Measurements from ENCODE around the gene SECISBP2. TPM values are rescaled to one million over a fixed set of nuclear protein-coding genes. Genes with fewer than 3 reads are reported as not detected.

SECISBP2 gene
- polyA plus RNA-seq, 1 of the 3 experiments (the other 2 are of a cell fraction), result 21.2 TPM

DNA sequence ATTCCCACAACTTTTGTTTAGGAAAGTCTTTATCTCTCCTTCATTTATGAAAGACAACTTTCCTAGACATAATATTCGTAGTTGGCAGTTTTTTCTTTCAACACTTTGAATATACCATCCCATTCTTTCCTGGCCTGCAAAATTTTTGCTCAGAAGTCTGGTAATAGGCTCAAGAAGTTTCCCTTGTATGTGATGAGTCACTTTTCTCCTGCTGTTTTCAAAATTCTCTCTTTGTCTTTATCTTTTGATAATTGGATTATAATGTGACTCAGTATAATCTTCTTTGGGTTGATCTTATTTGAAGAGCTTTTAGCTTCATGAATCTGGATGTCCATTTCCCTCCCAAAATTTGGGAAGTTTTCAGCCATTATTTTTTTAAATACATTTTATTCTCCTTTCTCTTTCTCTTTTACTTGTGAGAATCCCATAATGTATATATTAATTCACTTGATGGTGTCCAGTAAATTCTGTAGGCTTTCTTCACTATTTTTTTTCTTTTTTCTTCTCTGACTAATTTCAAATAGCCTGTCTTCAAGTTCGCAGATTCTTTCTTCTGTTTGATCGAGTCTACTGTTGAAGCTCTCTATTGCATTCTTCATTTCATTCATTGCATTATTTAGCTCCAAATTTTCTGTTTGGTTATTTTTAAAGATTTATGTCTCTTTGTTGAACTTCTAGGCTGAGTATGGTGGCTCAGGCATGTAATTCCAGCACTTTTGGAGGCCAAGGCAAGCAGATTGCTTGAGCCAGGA lies 44.6 kb upstream of the SECISBP2 start:
- H3K27ac ChIP-seq (ENCODE audit: low read depth in 2 of 2, low read length in 1 of 2), result no peak overlapping the region
- H3K79me2 ChIP-seq (ENCODE audit: insufficient read depth), result no peaks in the 10 kb centered on the region
- no peaks in the 10 kb centered on the region for H3K9me2 ChIP-seq
- 41% methylated on average over 3 of the region's 3 CpGs for WGBS (ENCODE audit: low lambda C conversion rate)
- TF ChIP-seq RAD21 (IDR thresholded peaks at IDR 0.05; ENCODE audit: low read length) (no peak), NFIC (IDR thresholded peaks at IDR 0.05; ENCODE audit: borderline replicate concordance) (no peak), SIN3A (IDR thresholded peaks at IDR 0.05; ENCODE audit: borderline replicate concordance, low read depth, low read length) (no peak), CTCF (IDR thresholded peaks at IDR 0.05) (no peak), CHD2 (IDR thresholded peaks at IDR 0.05; ENCODE audit: low read length, partially characterized antibody) (no peak), EZH2phosphoT487 (IDR thresholded peaks at IDR 0.05; ENCODE audit: borderline replicate concordance, low read depth) (no peak), RCOR1 (IDR thresholded peaks at IDR 0.05; ENCODE audit: low read length) (no peak), SMC3 (IDR thresholded peaks at IDR 0.05; ENCODE audit: low read depth, low read length) (no peak), MEF2A (IDR thresholded peaks at IDR 0.05; ENCODE audit: borderline replicate concordance, low read depth) (no peak)
- peaks cover 5% of the 10 kb centered on the region; the same call in 1 of the 2 replicates for H3K9me3 ChIP-seq
- DNase-seq, result no peak
- no peak overlapping the region for H2AFZ ChIP-seq (ENCODE audit: low read depth)
- CTCF ChIA-PET, result interaction anchor here (1.1 kb wide), 1 partner anchor 98 kb away, joined by 3 read pairs; no protein-coding TSS in a partner anchor
- no peaks in the 10 kb centered on the region for H3F3A ChIP-seq (replicated peaks; ENCODE audit: insufficient read depth)
- H3K27me3 ChIP-seq (ENCODE audit: insufficient read depth), result no peaks in the 10 kb centered on the region
- H3K4me3 ChIP-seq (ENCODE audit: low read depth in 2 of 2, low read length in 1 of 2), result no peak overlapping the region
- H3K4me1 ChIP-seq (ENCODE audit: control insufficient read depth in 1 of 2, insufficient read depth in 2 of 2, low read depth in 1 of 2, low read length in 1 of 2), result no peaks in the 10 kb centered on the region
- H3K36me3 ChIP-seq (replicated peaks in 1 of 2; ENCODE audit: control insufficient read depth in 1 of 2, insufficient read depth in 2 of 2, low read length in 1 of 2), result no peaks in the 10 kb centered on the region
- POLR2A ChIA-PET, result interaction anchor here (0.6 kb wide), 1 partner anchor 136 kb away, joined by 4 read pairs; no protein-coding TSS in a partner anchor
- no peaks in the 10 kb centered on the region for H4K20me1 ChIP-seq (ENCODE audit: insufficient read depth)
- H3K4me2 ChIP-seq, result no peak overlapping the region
- H3K9ac ChIP-seq, result no peak overlapping the region

GRCh38 chr9:89274838-89275237 lies 43.5 kb upstream of the SECISBP2 start:
- Histone ChIP-seq H3F3A (replicated peaks; ENCODE audit: insufficient read depth) (no peaks in the 10 kb centered on the region), H3K27ac (ENCODE audit: low read depth in 2 of 2, low read length in 1 of 2) (no peak overlapping the region), H3K4me2 (no peak overlapping the region), H2AFZ (ENCODE audit: low read depth) (no peak overlapping the region), H4K20me1 (ENCODE audit: insufficient read depth) (no peaks in the 10 kb centered on the region), H3K9me3 (peaks cover 5% of the 10 kb centered on the region; the same call in 1 of the 2 replicates), H3K27me3 (ENCODE audit: insufficient read depth) (no peaks in the 10 kb centered on the region), H3K36me3 (replicated peaks in 1 of 2; ENCODE audit: control insufficient read depth in 1 of 2, insufficient read depth in 2 of 2, low read length in 1 of 2) (no peaks in the 10 kb centered on the region), H3K9me2 (no peaks in the 10 kb centered on the region), H3K4me3 (ENCODE audit: low read depth in 2 of 2, low read length in 1 of 2) (no peak overlapping the region), H3K9ac (no peak overlapping the region), H3K4me1 (ENCODE audit: control insufficient read depth in 1 of 2, insufficient read depth in 2 of 2, low read depth in 1 of 2, low read length in 1 of 2) (no peaks in the 10 kb centered on the region), H3K79me2 (ENCODE audit: insufficient read depth) (no peaks in the 10 kb centered on the region)
- no peak for DNase-seq
- 49% methylated on average over 5 of the region's 5 CpGs for WGBS (ENCODE audit: low lambda C conversion rate)
- TF ChIP-seq CHD2 (IDR thresholded peaks at IDR 0.05; ENCODE audit: low read length, partially characterized antibody), result no peak
- no peak for TF ChIP-seq IRF3 (IDR thresholded peaks at IDR 0.05; ENCODE audit: low read depth, low read length)
- no peak for TF ChIP-seq RCOR1 (IDR thresholded peaks at IDR 0.05; ENCODE audit: low read length)
- no peak for TF ChIP-seq POLR2AphosphoS5 (IDR thresholded peaks at IDR 0.05; ENCODE audit: low read depth, low read length)
- no peak for TF ChIP-seq FOSL2 (IDR thresholded peaks at IDR 0.05; ENCODE audit: borderline replicate concordance, low read depth)
- no peak for TF ChIP-seq GATA2 (CRISPR knock-in tag; IDR thresholded peaks at IDR 0.05)
- TF ChIP-seq, protein P1, sequence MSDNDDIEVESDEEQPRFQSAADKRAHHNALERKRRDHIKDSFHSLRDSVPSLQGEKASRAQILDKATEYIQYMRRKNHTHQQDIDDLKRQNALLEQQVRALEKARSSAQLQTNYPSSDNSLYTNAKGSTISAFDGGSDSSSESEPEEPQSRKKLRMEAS (IDR thresholded peaks at IDR 0.05; ENCODE audit: low read depth), result no peak
- TF ChIP-seq RAD21 (IDR thresholded peaks at IDR 0.05; ENCODE audit: low read length), result no peak
- no peak for TF ChIP-seq TCF12 (IDR thresholded peaks at IDR 0.05)
- TF ChIP-seq ZBTB33 (IDR thresholded peaks at IDR 0.05; ENCODE audit: borderline replicate concordance, low read depth), result no peak
- TF ChIP-seq, protein P2, sequence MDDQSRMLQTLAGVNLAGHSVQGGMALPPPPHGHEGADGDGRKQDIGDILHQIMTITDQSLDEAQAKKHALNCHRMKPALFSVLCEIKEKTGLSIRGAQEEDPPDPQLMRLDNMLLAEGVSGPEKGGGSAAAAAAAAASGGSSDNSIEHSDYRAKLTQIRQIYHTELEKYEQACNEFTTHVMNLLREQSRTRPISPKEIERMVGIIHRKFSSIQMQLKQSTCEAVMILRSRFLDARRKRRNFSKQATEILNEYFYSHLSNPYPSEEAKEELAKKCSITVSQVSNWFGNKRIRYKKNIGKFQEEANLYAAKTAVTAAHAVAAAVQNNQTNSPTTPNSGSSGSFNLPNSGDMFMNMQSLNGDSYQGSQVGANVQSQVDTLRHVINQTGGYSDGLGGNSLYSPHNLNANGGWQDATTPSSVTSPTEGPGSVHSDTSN (IDR thresholded peaks at IDR 0.05), result no peak
- ChIA-PET POLR2A (no interaction called here), CTCF (no interaction called here)
